HG03175 (cell line): ENCODE measurements around the gene KCNMA1.

Experiments used
- ATAC-seq: cut with Tn5 transposase; IDR thresholded peaks from one replicate; pipeline ENCODE4 v1.9.1; 2021; ENCODE audit warnings: mild to moderate bottlenecking, moderate library complexity; ENCODE audit not compliant: unreplicated experiment

KCNMA1 gene

DNA sequence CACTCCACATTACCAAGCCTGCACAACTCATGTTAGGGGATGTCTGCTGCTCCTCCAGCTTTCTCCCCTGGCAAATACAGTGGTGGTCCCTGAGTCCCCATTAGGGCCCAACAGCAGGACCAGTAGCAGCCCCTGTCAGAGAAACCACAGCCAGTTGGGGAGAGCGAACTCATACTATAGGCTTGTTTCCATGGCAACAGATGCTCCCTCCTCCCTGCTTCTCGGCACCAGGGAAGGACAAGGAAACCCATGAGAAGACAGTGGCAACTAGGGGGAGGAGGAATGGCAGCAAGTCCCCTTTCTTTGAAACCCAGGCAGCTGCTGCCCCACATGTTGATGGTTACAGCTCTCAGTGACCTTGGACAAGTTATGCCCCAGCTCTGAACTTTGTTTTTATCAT is 326.4 kb downstream of the KCNMA1 start:
- ATAC-seq, result no peak

DNA sequence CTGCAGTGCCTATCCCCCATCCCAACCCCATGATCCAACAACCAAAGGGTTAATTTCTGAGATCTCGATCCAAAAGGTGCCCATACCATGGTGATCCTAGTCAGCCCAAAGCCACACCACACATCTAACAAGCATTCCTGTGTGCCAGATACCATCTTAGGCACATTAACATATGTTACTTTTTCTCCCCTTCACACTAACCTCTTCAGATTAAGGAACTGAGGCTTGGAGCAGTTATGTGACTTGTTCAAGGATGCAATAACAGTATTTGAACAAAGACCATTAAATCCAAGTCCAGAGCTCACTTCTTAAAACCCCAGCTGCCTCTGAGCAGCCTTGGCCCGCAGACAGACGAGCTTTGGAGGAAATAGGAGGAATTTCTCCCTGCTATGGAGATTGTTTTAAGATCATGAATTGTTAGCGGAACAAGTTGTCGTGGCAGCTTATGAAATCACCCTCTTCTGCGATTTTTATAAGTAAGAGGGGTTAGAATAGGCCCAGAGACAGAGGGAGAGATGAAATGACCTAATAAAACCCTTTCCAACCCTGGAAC is 327.2 kb downstream of the KCNMA1 start:
- no peak for ATAC-seq

DNA sequence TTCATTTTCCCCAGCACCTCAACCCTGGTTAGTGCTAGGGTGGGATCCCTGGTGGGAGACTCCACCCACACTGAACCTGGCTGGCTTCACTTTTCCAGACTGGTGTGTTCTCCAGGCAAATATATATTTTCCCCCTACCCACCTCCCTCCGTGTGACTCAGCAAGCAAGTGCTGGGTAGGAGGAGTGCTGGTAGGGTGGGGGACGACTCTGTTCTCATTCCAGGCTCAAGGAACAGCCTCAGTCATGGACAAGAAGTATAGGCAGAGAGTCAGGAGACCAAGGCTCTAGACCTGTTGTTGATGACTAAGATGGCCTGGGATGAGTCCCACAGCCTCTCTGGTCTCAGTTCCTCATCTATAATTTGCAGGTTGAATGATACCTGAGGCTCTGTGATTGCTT is 328.1 kb downstream of the KCNMA1 start:
- no peak for ATAC-seq

DNA sequence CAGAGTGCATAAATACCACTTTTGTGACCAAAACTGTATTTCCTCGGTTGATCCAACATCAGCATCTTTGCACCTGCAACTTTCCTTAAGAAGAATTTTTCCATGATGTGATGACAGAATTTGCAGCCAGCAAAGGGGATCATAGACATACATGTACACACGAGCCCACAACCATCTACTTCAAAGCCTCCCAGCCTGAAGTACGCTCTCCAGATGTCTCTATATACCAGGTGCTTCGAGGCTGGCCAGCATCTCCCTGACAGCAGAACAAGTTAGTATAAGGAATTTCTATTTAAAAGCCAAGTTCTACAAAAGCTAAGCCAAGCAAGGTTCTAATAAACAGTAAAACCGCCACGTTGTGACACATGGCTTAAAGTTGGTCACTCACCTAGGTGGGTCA is 328.5 kb downstream of the KCNMA1 start:
- no peak for ATAC-seq

DNA sequence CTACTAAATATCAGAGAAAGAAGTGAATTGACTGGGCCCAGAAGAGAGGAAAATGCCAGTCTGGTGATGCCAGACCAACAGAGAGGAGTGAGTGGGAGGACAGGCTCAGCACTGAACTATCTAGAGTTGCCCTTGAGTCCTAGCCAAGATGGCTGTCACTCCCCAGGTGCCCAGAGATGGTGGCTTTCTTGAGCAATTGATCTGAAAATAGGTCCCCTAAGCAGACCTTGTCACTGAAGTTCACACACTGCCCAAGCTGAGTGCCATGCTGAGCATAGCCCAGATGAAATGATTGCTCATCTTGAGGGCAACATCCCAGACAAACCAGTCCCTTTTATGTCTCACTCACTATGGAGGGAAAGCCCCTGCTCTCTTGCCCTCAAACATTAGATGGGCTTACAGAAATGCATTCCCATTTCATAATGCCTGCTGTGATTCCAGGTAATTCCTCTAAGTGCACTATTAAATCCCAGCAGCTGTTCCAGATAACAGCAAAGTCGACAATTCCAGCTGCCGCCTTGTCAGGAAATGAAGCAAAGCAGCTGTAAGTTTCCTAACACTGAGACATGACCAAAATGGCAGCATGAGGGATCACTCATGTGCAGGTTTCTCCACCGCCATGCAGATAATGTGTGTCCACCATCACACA is 329.4 kb downstream of the KCNMA1 start:
- ATAC-seq, result no peak

DNA sequence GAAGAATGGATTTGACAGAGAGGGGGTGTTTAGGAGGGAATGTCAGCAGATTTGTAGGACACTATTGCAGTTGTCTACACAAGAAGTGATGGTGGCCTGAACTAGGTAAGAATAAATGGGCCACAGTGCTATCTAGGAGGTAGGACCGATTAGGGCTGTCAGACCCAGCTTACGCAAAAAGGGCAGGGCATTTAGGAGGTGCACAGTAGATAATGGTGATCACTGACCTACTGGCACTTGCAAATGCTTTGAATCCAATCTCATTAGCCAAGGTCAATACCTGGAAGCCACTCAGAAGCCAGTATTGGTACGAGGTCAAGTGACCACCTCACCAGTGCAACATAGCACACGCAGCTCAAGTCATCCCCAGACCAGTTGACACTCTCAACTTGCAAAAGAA is 330.9 kb downstream of the KCNMA1 start:
- no peak for ATAC-seq

DNA sequence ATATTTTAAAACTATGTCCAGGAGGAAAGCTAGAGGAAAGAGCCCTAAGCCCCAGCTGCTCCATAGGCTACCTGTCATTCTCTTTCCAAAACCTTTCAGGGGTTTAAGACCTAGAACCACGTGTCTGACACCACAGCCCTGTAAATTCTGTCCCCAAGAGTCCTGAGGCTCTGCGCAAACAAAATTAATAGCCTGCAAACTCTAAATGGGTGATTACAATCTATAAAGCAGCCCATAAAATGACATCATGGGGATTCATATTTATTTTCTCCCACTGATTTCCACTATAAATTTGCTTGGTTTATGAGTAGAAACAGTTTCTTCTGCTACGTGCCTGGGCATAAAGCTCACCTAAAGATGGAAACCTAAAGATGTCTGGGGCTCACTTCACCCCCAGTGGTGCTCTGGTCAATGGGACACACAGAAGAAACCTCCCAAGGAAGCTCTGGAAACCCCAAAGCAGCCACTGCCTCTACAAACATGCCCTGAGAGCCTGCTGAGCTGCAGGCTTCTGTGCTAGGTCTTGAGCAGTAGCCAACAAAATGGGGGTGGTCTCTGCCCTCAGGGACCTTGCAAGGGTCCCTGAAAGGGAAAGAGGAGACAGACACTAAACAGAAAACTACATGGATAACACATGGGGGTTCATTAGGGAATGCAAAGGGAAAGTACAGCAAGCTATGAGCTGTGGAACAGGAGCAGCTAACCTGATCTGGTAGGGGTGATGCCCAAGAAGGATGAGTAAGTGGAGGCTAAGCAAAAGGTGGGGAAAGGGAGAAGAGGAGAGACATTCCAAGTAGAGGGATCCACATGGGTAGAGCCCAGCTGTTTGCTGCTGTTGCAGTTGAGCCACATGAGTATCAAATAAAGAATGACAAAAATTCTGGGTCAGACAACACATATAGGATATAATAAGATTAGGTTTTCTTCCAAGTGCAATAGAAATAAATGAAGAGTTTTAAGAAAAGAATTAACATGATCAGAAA is 331.7 kb downstream of the KCNMA1 start:
- no peak for ATAC-seq

DNA sequence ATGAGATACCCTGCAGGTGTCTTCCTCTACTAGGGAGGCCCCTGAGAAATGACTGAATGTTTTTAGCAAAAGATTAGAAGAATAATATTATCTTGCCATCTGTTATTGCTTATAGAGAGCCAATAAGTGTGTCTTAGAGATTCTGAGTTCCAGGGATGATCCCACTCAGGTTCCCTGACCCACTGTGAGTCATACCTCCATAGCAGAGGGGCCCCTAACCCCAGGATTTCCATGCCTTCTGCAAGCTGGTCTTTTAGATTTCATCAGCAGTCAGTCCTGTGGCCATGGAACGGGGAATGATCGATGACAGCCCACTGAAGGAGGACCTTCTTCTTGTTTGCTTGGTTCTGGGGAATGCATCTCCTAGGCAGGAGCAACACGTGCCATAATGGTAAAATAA is 333.4 kb downstream of the KCNMA1 start:
- no peak for ATAC-seq

DNA sequence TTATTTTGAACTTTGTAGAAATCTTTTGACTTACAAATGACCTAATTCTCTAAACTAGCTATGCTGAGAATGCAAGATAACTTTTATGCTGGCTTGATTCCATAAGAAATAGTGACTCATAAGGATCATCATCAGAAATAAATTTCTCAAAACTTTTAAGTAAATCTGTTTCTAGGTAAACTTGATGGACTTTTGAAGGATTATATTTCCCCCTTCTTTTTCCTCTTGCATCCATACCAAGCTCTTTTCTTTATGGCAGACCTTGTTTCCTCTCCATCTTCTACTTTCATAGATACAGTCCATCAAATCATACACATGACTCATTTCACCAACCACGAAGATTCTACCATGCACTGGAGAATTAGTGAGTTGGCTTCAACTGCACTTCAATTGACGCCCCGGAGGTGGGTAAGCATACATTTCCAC is 336.3 kb downstream of the KCNMA1 start:
- ATAC-seq, result no peak

DNA sequence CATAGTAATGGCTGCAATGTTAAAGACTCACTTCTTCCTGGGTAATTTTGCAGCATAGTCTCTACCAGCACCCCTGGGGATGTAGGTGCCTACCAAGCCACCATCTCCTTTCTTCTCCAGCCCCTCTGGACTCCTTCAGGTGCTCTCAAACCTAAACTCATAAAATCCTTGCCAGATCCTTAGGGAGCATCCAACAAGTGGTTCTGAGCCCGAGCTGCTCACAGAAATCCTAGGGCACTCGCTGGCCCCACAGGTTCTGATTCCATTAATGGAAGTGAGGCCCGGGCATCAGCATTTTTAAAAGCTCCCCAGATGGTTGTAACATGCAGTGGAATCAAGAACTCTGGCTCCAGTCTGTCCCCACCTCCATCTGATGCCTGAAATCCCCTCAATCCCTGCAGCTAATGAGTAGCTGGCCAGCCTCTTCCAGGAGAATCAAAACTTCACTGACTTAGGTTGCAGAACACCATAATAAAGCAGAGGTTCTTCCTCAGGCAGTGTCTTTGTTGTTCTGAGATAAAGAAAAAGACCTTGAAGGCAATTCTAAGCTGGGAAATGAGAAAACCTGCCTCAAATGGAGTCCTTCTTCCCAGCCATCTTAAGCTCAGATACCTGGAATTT is 336.8 kb downstream of the KCNMA1 start:
- ATAC-seq, result no peak

DNA sequence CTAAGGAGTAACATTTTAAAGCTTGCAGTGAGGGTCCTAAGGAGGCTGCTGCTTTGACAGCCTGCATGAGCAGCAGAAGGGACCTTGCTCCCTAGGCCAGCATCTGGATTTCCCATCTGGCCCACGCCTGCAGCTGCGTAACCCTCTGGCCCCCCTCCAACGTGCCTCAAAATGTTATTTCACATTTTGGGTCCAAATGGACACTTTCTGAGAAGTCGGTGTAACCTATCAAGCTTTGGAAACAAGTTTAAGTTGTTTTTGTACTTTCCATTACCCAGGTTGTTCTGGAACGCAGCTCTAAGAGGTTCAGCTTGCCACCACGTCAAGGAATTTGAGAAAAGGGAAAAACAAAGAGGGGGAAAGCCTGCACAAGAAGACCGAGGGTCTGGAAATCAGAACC is 338.3 kb downstream of the KCNMA1 start:
- no peak for ATAC-seq

DNA sequence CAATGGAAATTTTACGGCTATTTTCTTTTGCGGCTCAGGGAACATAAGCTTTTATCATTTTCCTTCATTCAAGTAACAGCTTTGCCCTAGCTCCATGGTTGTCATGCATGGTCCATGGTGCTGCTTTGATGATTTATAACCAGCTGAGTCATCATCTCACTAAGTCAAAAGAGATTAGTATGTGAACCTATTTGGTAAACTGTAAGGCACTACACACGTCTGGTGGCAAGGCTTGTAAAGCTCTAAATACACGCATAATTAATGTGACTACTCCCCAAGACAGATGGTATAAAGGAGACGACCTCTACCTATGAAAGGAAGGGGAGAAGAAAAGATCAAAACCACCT is 340.2 kb downstream of the KCNMA1 start:
- ATAC-seq, result no peak

DNA sequence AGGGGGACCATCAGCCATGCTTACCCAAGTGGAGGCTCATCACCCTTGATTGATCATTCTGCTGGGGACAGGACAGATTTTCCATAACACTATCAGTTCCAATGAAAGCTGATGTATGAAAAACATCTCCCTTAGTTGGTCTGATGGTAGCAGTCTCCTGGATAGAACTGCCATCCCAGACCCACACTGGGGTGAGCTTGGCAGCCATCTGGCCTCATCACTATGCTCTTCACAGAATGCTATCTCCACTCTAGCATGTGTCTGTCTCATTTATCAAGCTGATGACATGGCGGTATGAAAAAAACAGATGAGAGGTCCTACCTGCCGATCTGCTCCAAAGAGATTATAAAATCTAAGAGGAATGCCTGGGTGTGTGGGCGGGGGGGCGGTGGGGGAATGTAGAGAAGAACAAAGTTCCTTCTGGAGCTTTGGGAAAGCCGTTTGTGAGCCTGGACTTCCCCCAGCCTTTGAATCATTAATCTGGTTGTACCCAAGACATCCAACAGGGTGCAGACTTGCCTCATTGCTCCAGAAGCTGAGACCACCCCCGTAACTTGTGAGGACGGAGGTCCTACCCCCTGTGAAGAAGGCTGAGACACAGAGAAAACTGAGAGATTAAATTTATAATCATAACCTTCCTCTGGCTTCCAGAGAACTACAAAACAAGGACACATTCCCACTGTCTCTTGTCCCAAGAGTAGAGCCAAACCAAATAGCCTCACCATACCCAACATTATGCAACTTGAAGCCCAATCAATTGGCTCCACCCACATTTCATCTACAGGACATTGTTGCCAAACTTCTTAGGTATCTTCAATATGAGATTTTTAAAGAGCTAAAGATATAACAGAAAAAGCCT is 340.8 kb downstream of the KCNMA1 start:
- no peak for ATAC-seq

DNA sequence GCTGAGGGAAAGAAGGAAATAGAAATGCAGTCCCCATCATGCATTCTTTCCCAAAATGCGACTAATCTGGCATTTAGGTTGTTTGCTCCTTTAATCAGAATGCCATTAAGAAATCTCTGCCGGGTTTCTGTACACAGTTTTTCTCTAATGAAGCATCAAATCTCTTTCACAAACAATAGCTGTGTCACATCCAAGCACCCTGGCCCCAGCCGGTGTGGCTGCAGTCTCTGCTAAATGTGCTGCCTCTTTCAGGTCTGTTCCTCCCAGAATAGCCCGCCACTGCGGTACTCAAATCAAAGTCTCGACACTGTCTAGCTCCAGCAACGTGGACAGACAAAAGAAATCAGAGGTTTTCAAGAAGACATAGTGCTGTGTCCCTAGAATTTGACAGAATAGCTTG is 343.8 kb downstream of the KCNMA1 start:
- ATAC-seq, result no peak

DNA sequence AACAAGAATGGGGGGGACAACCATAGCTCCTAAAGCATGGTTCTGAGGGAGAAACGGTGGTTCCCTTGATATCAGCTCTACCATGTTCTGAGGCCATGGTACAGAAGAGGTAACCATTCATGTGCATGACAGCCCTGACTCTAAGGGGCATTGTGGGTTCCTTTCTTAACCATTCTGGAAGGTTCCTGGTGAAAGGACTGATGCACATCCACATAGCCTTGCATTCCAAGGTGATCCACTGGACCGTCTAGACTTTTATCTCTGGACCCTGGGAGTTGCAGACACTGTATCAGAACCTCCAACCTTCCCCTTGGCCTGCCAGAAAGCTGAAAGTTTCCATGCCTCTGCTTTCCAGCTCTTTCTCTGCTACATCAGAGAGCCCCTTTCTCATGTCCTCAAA is 344.3 kb downstream of the KCNMA1 start:
- ATAC-seq, result no peak

DNA sequence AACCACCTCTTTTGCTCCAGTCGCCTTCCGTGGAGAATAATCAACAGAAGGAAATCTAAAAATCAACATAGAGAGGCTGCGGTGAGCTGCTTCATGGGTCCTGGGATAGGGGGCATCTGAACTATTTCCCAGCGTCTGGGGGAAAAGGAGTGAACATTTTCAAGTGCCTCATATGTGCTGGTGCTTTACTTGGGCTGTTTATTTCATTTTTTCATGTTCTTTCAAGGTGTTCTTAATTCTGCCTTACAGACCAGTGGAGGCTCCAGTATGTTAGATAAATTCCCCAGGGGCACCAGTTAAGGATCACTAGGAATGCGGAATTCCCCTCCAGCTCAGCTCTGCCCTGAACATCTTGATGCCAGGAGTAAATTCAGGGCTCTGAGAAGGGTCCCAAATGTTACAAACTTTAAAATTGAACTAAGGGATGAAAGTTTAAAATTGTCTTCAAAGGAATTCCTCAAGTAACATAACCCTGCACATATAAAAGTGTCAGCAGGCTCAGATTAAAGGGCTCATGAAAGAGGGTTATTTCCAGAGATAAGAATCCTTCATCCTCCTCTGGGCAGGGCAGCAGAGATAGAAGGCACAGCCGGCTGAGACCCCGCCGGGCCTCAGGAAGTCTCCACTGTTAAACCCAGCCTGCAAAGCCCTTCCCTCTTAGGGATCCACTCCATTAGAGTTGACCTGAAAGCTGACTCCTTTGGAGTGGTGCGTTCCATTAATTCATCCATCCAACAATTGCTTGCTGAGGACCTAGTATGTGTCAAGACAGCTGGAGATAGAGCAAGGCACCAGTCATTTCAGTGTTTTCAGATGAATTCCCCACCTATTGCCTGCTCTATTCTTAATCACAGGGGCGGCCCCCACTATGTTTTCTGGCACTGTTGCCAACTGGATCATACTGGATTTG is 345.8 kb downstream of the KCNMA1 start:
- no peak for ATAC-seq

DNA sequence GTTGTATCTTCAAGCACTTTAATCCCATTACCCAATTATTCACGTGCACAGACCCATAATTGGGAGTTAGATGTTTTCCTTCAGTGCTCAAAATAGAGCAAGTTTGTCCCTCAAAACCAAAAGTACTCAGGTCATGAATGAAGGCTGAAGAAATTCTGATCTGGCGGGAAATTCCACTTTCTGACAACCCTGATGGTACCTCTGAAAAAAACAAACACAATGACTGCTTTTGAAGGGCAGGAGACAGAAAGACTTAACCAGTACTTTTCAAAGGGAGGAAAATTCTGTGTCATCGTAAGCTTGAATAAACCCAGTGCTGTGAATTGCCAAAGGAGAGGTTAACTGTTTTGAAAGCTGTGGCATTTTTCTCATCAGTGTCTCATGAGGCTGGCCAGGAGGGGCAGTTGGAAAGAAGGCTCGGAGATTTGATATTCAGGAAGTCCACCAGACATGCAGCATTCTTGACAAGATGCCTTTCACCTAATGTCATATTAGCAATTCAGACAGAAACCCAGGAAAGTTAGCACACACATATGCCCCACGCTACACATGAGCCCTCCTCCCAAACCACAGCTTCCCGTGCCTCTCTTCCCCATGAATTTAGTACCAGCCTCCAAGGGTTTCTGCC is 347.0 kb downstream of the KCNMA1 start:
- no peak for ATAC-seq

DNA sequence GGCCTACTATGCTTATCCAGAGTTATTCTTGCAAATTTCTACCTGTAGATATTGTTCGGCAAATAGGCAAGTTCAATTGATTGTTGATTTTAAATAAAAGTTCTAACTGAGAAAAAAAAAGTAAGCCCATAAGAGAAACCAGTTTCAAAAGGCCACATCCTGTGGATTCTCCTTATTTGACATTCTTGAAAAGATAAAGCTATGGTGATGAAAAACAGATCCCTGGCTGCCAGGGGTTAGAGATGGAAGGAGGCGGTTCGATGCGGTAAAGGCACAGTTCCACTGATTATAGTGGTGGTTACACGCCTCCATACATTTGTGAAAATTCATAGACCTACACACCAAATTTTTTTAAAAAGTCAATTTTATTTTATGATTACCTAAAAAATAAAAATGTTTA is 347.8 kb downstream of the KCNMA1 start:
- ATAC-seq, result no peak

DNA sequence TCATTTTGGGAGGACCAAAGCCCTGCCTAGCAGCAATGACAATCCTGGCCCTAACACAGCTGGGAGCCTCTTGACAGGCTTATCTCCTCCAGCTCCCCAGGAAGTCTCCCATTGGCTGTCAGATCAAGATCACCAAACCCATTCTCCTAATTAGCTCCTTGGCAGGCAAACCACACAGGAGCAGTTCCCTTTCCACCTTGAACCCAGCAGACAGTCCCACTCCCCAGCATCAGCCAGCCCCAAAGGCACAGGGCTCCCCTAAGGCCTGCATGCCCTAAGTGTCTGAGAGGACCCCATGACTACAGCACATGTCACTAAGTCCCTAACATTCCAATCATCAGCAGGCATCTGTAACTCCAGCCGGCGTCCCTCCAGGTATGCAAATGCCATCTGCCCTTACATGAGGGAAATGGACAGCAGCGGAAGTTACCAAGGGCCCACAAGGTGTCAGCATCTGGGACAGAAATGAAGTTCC is 348.5 kb downstream of the KCNMA1 start:
- ATAC-seq, result no peak
